Measurements from ENCODE around the gene PNLDC1. TPM values are rescaled to one million over a fixed set of nuclear protein-coding genes. Genes with fewer than 3 reads are reported as not detected.
"Not testable (repeated sequence)": the region's sequence is repeated elsewhere in the genome, so short reads cannot be mapped to it uniquely, and the experiment has no call there.

PNLDC1 gene
- polyA plus RNA-seq, 1 donor from 2014 or later, result not detected

GRCh38 chr6:159815410-159815809 lies 15.3 kb downstream of the PNLDC1 start:
- H3K9ac ChIP-seq (ENCODE audit: low read length), result no peak overlapping the region
- H4K20me1 ChIP-seq (ENCODE audit: insufficient read depth), result no peaks in the 10 kb centered on the region
- no peak overlapping the region for H3K27ac ChIP-seq (ENCODE audit: low read length)
- TF ChIP-seq SMC3 (conservative IDR thresholded peaks at IDR 0.05; ENCODE audit: poor library complexity) (no peak), EP300 (conservative IDR thresholded peaks at IDR 0.05; ENCODE audit: poor library complexity, severe bottlenecking) (no peak), TAF1 (IDR thresholded peaks at IDR 0.05; ENCODE audit: low read depth) (no peak), RAD21 (conservative IDR thresholded peaks at IDR 0.05) (no peak), REST (IDR thresholded peaks at IDR 0.05; ENCODE audit: borderline replicate concordance) (no peak), POLR2AphosphoS5 (IDR thresholded peaks at IDR 0.05) (no peak)
- H3K79me2 ChIP-seq (replicated peaks; ENCODE audit: insufficient read depth, low read length), result no peaks in the 10 kb centered on the region
- no peak overlapping the region for H2AFZ ChIP-seq (ENCODE audit: low read depth, low read length)
- no peaks in the 10 kb centered on the region for H3F3A ChIP-seq (ENCODE audit: insufficient read depth, low read length, poor library complexity, severe bottlenecking)
- no peaks in the 10 kb centered on the region for H3K27me3 ChIP-seq (ENCODE audit: insufficient read depth, low read depth, low read length)
- H3K4me2 ChIP-seq (ENCODE audit: low read length), result no peak overlapping the region
- H3K4me3 ChIP-seq (ENCODE audit: low read length), result no peak overlapping the region
- H3K9me2 ChIP-seq (ENCODE audit: insufficient read depth, low read length), result no peaks in the 10 kb centered on the region
- no peaks in the 10 kb centered on the region for H3K9me3 ChIP-seq (ENCODE audit: low read length)
- H3K36me3 ChIP-seq (ENCODE audit: insufficient read depth, low read length), result no peaks in the 10 kb centered on the region

GRCh38 chr6:159816775-159817174 lies 16.7 kb downstream of the PNLDC1 start:
- H3F3A ChIP-seq (ENCODE audit: insufficient read depth, low read length, poor library complexity, severe bottlenecking); H2AFZ ChIP-seq (ENCODE audit: low read depth, low read length); H4K20me1 ChIP-seq (ENCODE audit: insufficient read depth); H3K27ac ChIP-seq (ENCODE audit: low read length); H3K9me2 ChIP-seq (ENCODE audit: insufficient read depth, low read length); H3K9ac ChIP-seq (ENCODE audit: low read length); H3K79me2 ChIP-seq (replicated peaks; ENCODE audit: insufficient read depth, low read length); H3K4me2 ChIP-seq (ENCODE audit: low read length); H3K4me3 ChIP-seq (ENCODE audit: low read length); H3K27me3 ChIP-seq (ENCODE audit: insufficient read depth, low read depth, low read length); H3K9me3 ChIP-seq (ENCODE audit: low read length); H3K36me3 ChIP-seq (ENCODE audit: insufficient read depth, low read length): not testable (repeated sequence)

- no peaks in the 10 kb centered on the region for H4K20me1 ChIP-seq (ENCODE audit: insufficient read depth)
- H2AFZ ChIP-seq (ENCODE audit: low read depth, low read length), result no peak overlapping the region
- no peak overlapping the region for H3K4me2 ChIP-seq (ENCODE audit: low read length)
- H3K36me3 ChIP-seq (ENCODE audit: insufficient read depth, low read length), result no peaks in the 10 kb centered on the region
- H3K79me2 ChIP-seq (replicated peaks; ENCODE audit: insufficient read depth, low read length), result no peaks in the 10 kb centered on the region
- no peaks in the 10 kb centered on the region for H3K27me3 ChIP-seq (ENCODE audit: insufficient read depth, low read depth, low read length)
- H3K4me3 ChIP-seq (ENCODE audit: low read length), result no peak overlapping the region
- H3K9ac ChIP-seq (ENCODE audit: low read length), result no peak overlapping the region
- no peaks in the 10 kb centered on the region for H3K9me3 ChIP-seq (ENCODE audit: low read length)
- H3K27ac ChIP-seq (ENCODE audit: low read length), result no peak overlapping the region
- no peak for TF ChIP-seq TAF1 (IDR thresholded peaks at IDR 0.05; ENCODE audit: low read depth)
- no peak for TF ChIP-seq POLR2AphosphoS5 (IDR thresholded peaks at IDR 0.05)
- TF ChIP-seq SMC3 (conservative IDR thresholded peaks at IDR 0.05; ENCODE audit: poor library complexity), result no peak
- no peak for TF ChIP-seq RAD21 (conservative IDR thresholded peaks at IDR 0.05)
- no peak for TF ChIP-seq EP300 (conservative IDR thresholded peaks at IDR 0.05; ENCODE audit: poor library complexity, severe bottlenecking)
- TF ChIP-seq EZH2 (IDR thresholded peaks at IDR 0.05; ENCODE audit: borderline replicate concordance, insufficient read depth, low read length, poor library complexity, severe bottlenecking), result no peak
- no peak for TF ChIP-seq MXI1 (conservative IDR thresholded peaks at IDR 0.05; ENCODE audit: poor library complexity, severe bottlenecking)
- TF ChIP-seq REST (IDR thresholded peaks at IDR 0.05; ENCODE audit: borderline replicate concordance), result no peak
- TF ChIP-seq CTCF (IDR thresholded peaks at IDR 0.05; ENCODE audit: poor library complexity, severe bottlenecking), result no peak
- no peaks in the 10 kb centered on the region for H3F3A ChIP-seq (ENCODE audit: insufficient read depth, low read length, poor library complexity, severe bottlenecking)
- no peaks in the 10 kb centered on the region for H3K9me2 ChIP-seq (ENCODE audit: insufficient read depth, low read length)
Observed at GRCh38 chr6:159817951-159818739, 18.1 kb downstream of the PNLDC1 start.

Data from neural cell (in vitro differentiated cells).